Panc1 (cell line): ENCODE data around the gene CALCB.

Experiments used
- SIN3A ChIP-seq: IDR thresholded peaks from 2 replicates; pipeline ENCODE4 v1.6.1; 2012; ENCODE audit warnings: low read depth, mild to moderate bottlenecking, low read length, moderate library complexity, borderline replicate concordance; ENCODE audit not compliant: insufficient read depth
- TF ChIP-seq, protein P1 (sequence below): fragments of 450-650 bp; IDR thresholded peaks from 2 replicates; pipeline ENCODE4 v1.5.1; 2017; ENCODE audit warnings: mild to moderate bottlenecking

DNA sequence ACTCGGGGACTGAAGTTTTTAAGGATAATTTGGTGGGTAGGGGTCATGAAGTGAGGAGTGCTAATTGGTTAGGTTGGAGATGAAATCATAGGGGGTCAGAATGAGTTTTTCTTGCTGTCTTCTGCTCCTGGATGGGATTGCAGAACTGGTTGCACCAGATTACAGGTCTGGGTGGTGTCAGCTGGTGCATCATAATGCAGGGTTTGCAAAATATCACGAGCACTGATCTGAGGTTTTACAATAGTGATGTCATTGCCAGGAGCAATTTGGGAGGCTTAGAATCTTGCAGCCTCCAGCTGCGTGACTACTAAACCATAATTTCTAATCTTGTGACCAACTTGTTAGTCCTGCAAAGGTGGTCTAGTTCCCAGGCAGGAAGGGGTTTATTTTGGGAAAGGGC, 46.4 kb upstream of the CALCB start:
- TF ChIP-seq, protein P1, sequence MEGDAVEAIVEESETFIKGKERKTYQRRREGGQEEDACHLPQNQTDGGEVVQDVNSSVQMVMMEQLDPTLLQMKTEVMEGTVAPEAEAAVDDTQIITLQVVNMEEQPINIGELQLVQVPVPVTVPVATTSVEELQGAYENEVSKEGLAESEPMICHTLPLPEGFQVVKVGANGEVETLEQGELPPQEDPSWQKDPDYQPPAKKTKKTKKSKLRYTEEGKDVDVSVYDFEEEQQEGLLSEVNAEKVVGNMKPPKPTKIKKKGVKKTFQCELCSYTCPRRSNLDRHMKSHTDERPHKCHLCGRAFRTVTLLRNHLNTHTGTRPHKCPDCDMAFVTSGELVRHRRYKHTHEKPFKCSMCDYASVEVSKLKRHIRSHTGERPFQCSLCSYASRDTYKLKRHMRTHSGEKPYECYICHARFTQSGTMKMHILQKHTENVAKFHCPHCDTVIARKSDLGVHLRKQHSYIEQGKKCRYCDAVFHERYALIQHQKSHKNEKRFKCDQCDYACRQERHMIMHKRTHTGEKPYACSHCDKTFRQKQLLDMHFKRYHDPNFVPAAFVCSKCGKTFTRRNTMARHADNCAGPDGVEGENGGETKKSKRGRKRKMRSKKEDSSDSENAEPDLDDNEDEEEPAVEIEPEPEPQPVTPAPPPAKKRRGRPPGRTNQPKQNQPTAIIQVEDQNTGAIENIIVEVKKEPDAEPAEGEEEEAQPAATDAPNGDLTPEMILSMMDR = no peak
- TF ChIP-seq SIN3A = no peak
